LNCaP clone FGC (cell line): ENCODE data around the gene TAF11.

Source experiments
- DNase-seq: peaks from one replicate; pipeline ENCODE4 v3.0.0-alpha.2; 2011; ENCODE audit warnings: low read depth
- H3K4me3 ChIP-seq: 2 replicates; pipeline ENCODE4 v1.5.1; 2011; ENCODE audit warnings: mild to moderate bottlenecking, low read depth, low read length, control low read depth
- CTCF ChIP-seq: IDR thresholded peaks from 2 replicates; pipeline ENCODE4 v1.5.1; 2012; ENCODE audit warnings: mild to moderate bottlenecking; ENCODE audit not compliant: control insufficient read depth, insufficient read depth; ENCODE audit errors: extremely low read depth

The TAF11 gene

GRCh38 chr6:34834789-34835518, 52.9 kb downstream of the TAF11 start:
- TF ChIP-seq CTCF = no peak
- no peak overlapping the region for H3K4me3 ChIP-seq
- no peak for DNase-seq

- DNase-seq = no peak
- TF ChIP-seq CTCF = no peak
- no peak overlapping the region for H3K4me3 ChIP-seq
Observed at GRCh38 chr6:34832942-34833341, 54.9 kb downstream of the TAF11 start.

GRCh38 chr6:34829137-34829536, 58.7 kb downstream of the TAF11 start:
- DNase-seq = no peak
- TF ChIP-seq CTCF = no peak
- no peak overlapping the region for H3K4me3 ChIP-seq
